Measurements from ENCODE around the gene RANGRF. TPM values are rescaled to one million over a fixed set of nuclear protein-coding genes. Genes with fewer than 3 reads are reported as not detected.

RANGRF gene
- total RNA-seq, 2 donors from 2014 or later, result 24.1 to 29.9 TPM

DNA sequence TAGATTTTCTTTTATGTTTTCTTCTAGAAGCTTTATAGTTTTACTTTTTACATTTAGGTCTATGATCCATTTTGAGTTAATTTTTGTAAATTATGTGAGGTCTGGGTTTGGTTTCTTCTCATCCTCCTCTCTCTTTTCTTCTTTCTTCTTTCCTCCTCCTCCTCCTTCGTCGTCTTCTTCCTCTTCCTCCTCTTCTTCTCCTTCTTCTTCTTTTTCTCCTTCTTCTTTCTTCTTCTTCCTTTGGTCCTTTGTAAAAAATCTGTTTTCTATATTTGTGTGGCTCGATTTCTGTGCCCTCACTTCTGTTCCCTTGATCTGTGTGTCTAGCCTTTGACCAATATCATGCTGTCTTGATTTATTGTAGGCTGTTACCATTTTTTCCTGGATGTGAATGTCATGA is 11.8 kb downstream of the RANGRF start:
- no peak overlapping the region for H3K4me3 ChIP-seq

DNA sequence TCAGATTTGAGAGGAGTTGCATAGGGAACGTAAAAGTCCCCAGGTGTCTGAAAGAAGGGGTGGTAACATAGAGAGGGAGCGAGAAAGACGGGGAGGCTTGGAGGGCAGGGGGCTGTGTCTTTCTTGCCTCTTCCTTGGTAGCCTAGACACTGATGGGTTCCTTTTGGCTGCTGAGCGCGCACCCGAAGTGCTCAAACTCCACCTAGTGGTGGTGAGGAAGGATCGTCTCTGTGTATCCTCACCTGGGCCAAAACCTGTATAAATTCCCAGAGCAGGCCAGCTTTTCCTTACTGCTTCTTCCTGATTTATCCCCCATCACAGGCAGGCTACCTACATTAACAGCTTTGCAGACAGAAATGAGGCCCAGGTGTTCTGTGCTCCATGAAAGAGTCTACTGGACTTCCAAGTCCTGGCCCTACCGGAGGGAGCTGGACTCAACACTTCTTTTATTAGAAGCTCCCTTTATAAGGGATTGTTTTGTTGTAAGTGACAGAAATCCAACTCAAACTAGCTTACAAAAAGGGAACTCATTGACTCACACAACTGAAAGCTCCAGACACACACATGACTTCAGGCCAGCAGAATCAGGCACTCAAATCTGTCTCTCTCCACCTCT is 12.3 kb downstream of the RANGRF start:
- peak; percentile 66 for DNase-seq (ENCODE audit: low spot score)
- Histone ChIP-seq H3K36me3 (no peaks in the 10 kb centered on the region), H3K27me3 (no peaks in the 10 kb centered on the region), H3K9me3 (no peaks in the 10 kb centered on the region), H3K4me3 (no peak overlapping the region), H3K27ac (no peak overlapping the region), H3K4me1 (peaks cover 0 to 3% of the 10 kb centered on the region in 2 donors)
- TF ChIP-seq, protein P1, sequence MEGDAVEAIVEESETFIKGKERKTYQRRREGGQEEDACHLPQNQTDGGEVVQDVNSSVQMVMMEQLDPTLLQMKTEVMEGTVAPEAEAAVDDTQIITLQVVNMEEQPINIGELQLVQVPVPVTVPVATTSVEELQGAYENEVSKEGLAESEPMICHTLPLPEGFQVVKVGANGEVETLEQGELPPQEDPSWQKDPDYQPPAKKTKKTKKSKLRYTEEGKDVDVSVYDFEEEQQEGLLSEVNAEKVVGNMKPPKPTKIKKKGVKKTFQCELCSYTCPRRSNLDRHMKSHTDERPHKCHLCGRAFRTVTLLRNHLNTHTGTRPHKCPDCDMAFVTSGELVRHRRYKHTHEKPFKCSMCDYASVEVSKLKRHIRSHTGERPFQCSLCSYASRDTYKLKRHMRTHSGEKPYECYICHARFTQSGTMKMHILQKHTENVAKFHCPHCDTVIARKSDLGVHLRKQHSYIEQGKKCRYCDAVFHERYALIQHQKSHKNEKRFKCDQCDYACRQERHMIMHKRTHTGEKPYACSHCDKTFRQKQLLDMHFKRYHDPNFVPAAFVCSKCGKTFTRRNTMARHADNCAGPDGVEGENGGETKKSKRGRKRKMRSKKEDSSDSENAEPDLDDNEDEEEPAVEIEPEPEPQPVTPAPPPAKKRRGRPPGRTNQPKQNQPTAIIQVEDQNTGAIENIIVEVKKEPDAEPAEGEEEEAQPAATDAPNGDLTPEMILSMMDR (IDR thresholded peaks at IDR 0.05), result peak; percentile 60 to 88

More for the DNA sequence above, 11.8 kb downstream of the RANGRF start:
- DNase-seq (ENCODE audit: low spot score), result no peak
- Histone ChIP-seq H3K9me3 (no peaks in the 10 kb centered on the region), H3K27me3 (no peaks in the 10 kb centered on the region), H3K27ac (no peak overlapping the region), H3K4me1 (peaks cover 0 to 3% of the 10 kb centered on the region in 2 donors), H3K36me3 (no peaks in the 10 kb centered on the region)
- TF ChIP-seq, protein P1 (IDR thresholded peaks at IDR 0.05), result no peak

DNA sequence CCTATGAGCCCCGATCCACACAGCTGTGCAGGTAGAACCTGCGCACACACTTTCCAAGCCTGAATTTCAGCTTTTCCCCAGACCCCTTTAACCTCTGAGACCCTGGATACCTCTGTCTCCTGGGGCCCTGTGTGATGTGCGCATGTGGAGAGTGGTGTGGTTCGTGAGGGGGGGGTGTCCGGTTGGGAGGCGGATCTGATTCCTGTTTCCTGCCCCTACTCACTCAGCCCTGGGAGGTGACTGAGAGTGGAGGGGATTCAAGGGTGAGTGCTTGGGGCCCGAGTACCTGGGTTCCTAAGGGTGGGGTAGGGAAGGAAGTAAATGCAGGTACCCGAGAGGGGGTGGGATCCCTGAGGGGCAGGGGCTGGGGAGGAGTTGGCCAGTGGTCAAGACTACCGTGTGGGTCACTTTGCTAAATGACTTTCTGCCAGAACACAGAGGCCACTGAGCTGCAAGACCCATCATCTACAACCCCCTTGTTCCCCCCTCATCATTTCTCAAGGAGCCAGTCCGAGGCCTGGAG is 22.2 kb downstream of the RANGRF start:
- peaks cover 0 to 5% of the 10 kb centered on the region in 2 donors for H3K27me3 ChIP-seq
- no peak for DNase-seq (ENCODE audit: low spot score)
- peak overlapping the region; percentile 33 to 38 for H3K4me3 ChIP-seq
- TF ChIP-seq, protein P1 (IDR thresholded peaks at IDR 0.05), result no peak
- no peaks in the 10 kb centered on the region for H3K9me3 ChIP-seq
- H3K36me3 ChIP-seq, result no peaks in the 10 kb centered on the region
- peaks cover 0 to 14% of the 10 kb centered on the region in 2 donors for H3K4me1 ChIP-seq
- H3K27ac ChIP-seq, result peak overlapping the region; percentile 44 to 68

DNA sequence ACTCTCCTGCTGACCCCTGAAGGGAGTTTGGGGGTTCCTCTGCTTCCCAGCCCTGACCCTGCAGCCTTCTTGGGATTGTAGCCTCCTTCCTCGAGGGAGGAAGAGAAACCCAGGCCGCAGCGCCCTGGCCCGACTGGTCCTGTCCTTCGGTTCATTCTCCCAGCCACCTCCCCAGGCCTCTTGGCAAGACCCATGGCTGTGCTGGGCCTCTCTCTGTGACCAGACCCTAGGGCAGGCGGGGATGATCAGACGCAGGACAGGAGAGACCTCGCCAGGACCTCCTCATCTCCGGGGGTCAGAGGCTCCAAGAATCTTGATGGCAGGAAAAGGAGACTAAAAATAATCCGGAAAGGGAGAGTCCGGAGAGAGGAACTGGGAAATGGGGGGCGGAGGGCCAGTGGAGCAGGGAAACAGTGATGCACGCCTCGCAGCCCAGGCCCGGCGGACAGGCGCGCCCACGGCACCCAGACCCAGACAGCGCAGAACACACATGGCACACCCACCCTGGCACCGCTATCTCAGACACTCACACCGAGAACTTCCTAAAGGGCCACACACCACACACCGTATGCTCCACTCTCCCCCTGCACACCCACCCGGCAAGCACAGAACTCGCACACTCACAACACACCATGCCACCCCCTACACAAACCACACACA is 22.8 kb downstream of the RANGRF start:
- TF ChIP-seq, protein P1 (IDR thresholded peaks at IDR 0.05), result no peak
- peak overlapping the region; percentile 33 to 38 for H3K4me3 ChIP-seq
- no peak for DNase-seq (ENCODE audit: low spot score)
- H3K27ac ChIP-seq, result peak overlapping the region; percentile 44 to 68
- no peaks in the 10 kb centered on the region for H3K9me3 ChIP-seq
- H3K4me1 ChIP-seq, result peaks cover 0 to 19% of the 10 kb centered on the region in 2 donors
- no peaks in the 10 kb centered on the region for H3K36me3 ChIP-seq
- H3K27me3 ChIP-seq, result peaks cover 0 to 5% of the 10 kb centered on the region in 2 donors

DNA sequence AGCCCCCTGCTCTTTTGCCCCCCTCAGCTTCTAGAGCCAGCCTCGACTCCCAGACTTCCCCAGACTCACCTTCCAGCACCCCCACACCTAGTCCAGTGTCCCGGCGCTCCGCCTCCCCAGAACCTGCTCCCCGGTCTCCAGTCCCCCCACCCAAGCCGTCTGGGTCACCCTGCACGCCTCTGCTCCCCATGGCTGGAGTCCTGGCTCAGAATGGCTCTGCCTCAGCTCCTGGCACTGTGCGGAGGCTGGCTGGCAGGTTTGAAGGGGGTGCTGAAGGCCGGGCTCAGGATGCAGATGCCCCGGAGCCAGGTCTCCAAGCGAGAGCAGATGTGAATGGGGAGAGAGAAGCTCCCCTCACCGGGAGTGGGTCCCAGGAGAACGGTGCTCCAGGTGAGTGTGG is 23.8 kb downstream of the RANGRF start:
- H3K27me3 ChIP-seq, result peaks cover 0 to 5% of the 10 kb centered on the region in 2 donors
- H3K27ac ChIP-seq, result no peak overlapping the region

More for the DNA sequence above, 23.8 kb downstream of the RANGRF start:
- no peaks in the 10 kb centered on the region for H3K36me3 ChIP-seq
- TF ChIP-seq, protein P1 (IDR thresholded peaks at IDR 0.05), result no peak
- no peaks in the 10 kb centered on the region for H3K9me3 ChIP-seq
- H3K4me1 ChIP-seq, result peaks cover 0 to 19% of the 10 kb centered on the region in 2 donors
- H3K4me3 ChIP-seq, result peak overlapping the region; percentile 33 to 38
- no peak for DNase-seq (ENCODE audit: low spot score)

Data from right atrium auricular region (tissue), 2 donors.